Neural progenitor cell (in vitro differentiated cells): Measurements from ENCODE around the gene BEST3.
"Not testable (repeated sequence)": the region's sequence is repeated elsewhere in the genome, so short reads cannot be mapped to it uniquely, and the experiment has no call there.

Experiments
- EZH2 ChIP-seq: fragments of 200-600 bp; sonication (generic); IDR thresholded peaks from 2 replicates; pipeline ENCODE4 v1.6.1; 2017; ENCODE audit warnings: antibody characterized with exemption, mild to moderate bottlenecking, moderate library complexity
- TF ChIP-seq, protein P1 (sequence below): fragments of 200-600 bp; sonication (generic); IDR thresholded peaks from 2 replicates; pipeline ENCODE4 v1.5.1; 2017; ENCODE audit warnings: antibody characterized with exemption, mild to moderate bottlenecking

DNA sequence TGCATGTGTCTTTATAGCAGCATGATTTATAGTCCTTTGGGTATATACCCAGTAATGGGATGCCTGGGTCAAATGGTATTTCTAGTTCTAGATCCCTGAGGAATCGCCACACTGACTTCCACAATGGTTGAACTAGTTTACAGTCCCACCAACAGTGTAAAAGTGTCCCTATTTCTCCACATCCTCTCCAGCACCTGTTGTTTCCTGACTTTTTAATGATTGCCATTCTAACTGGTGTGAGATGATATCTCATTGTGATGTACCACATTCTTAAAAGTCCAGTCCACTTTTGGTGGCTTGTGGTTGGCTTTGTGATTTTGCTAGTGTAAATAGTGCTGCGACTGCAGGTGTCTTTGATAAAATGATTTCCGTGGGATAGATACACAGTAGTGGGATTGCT lies 94.8 kb downstream of the BEST3 start:
- TF ChIP-seq, protein P1, sequence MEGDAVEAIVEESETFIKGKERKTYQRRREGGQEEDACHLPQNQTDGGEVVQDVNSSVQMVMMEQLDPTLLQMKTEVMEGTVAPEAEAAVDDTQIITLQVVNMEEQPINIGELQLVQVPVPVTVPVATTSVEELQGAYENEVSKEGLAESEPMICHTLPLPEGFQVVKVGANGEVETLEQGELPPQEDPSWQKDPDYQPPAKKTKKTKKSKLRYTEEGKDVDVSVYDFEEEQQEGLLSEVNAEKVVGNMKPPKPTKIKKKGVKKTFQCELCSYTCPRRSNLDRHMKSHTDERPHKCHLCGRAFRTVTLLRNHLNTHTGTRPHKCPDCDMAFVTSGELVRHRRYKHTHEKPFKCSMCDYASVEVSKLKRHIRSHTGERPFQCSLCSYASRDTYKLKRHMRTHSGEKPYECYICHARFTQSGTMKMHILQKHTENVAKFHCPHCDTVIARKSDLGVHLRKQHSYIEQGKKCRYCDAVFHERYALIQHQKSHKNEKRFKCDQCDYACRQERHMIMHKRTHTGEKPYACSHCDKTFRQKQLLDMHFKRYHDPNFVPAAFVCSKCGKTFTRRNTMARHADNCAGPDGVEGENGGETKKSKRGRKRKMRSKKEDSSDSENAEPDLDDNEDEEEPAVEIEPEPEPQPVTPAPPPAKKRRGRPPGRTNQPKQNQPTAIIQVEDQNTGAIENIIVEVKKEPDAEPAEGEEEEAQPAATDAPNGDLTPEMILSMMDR = not testable (repeated sequence)
- not testable (repeated sequence) for TF ChIP-seq EZH2
